GM18870 (cell line): ENCODE measurements around the gene MTRF1.
A peak's percentile ranks its signal among the peaks of the same experiment; 100 is the strongest.

Experiments used
- ATAC-seq: cut with Tn5 transposase; IDR thresholded peaks from one replicate; pipeline ENCODE4 v1.9.1; 2021; ENCODE audit warnings: moderate library complexity; ENCODE audit not compliant: unreplicated experiment

The MTRF1 gene

DNA sequence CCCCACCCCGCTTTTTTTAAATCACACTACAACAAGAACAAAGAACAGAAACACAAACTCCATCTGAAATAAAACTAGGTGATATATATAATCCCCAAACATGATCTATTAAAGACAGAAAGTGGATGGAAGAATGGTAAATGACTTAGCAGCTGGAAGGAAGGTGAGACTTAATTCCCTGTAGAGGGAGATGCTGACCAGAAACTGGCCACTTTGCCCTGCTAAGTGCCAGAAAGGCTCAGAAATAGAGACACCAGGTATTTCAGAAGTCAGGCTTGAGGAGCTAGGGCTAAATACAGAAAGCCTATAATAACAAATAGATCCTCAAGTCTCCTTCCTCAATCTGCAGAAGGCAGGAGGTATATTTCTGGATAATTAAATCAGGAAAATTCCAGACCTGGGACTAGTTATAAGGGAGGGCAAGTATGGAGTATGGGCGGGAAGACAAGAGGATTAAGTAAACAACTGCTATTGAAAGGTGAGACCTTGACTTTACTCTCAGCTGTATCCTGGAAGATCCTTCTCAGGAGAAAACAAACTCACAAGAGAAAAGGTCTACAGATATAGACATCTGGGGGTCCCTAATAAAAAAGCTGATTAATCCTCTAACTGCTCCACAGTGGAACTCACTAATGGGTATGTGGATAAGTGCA, 32.2 kb downstream of the MTRF1 start:
- no peak for ATAC-seq

DNA sequence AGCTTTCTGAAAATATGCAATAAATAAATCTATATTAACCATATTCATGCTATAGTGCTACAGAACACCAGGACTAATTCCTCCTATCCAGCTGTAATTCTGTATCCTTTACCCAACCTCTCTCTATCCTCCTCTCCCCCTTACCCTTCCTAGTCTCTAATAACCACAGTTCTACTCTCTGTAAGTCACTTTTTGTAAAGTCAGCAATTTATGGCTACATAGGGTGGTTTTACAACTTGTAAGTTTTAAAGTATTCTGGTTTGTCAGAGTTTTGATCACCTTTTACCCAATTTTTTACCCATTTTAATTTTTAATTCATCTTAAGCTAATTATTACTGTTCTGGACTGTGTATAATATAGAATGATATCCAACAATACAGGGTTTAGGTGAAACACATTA, 34.0 kb downstream of the MTRF1 start:
- no peak for ATAC-seq

DNA sequence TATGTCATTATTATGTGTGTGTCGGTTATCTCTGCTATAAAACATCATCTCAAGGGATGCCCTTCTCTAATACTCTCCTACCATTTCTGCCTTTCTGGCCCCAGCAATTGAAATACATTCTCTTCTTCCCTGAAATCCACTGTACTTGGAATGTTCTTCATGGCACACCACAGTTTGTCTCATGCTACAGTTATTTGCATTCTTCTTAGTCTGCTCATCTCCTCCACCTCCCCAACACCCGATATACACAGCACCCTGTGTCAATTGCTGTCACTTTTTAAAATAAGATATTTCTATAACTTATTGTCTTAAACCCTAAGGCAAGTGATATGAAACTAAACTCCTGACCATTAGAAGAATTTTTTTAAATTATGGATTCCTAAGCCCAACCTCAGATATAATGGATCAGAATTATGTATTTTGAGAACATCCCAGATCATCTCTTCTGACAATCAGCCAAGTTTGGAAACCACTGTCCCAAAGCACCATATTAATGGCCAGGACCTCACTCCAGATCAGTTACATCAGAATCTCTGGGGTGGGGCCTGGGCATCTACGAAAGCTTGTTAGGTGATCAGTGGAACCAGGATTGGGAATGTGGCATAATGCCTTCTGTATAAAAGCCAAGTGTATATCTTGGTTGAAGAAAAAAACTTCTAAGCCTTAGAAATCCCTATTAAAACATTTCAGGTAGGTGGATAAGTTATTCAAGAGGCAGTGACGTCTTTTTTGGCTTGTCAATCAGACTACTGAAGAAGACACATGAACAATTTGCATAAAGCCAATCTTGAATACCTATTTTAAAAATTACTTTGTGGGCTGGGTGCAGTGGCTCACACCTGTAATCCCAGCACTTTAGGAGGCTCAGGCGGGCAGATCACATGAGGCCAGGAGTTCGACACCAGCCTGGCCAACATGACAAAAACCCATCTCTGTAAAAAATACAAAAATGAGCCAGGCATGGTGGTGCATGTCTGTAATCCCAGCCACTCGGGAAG, 39.0 kb downstream of the MTRF1 start:
- no peak for ATAC-seq

DNA sequence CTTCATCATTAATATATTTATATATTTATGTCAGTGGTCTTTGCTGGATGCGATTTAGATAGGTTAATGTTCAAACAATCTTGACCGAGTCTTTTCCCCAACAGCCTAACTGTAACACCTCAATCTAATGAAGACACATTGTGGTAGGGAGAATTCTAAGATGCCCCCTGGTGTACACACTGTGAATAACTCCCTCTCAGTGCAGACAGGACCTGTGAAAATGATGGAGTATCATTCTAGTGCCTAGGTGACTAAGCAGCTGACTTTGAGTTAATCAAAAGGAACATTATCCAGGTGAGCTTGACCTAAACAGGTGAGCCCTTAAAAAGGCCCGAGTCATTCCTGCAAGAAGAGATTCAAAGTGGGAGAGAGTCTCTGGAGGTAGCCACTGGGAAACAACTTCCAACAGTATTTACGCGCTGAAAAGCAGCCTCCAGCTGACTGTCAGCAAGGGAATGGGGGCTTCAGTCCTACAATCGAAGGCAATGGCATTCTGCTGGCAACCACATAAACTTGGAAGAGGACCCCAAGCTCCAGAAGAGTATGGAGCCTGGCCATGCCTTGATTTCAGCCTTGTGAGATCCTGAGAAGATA, 41.0 kb downstream of the MTRF1 start:
- peak; percentile 67 for ATAC-seq

DNA sequence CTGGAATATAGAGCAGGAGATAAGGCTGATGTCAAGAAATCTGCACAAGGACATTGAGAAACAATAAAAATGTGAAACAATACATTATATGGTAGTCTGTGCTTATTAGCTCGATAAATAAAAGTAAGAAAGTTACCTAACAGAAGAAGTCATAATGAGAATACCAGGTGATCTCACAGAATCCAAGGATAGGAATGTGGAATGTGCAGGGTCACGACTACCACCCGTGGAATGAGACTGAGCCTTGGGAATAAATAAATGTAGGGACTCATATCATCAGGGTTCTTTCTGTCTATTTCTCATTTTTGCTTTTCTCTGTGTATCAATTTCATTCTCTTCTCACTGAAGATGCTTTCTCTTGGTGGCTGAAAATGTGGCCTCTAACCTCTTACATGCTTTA, 43.0 kb downstream of the MTRF1 start:
- no peak for ATAC-seq

DNA sequence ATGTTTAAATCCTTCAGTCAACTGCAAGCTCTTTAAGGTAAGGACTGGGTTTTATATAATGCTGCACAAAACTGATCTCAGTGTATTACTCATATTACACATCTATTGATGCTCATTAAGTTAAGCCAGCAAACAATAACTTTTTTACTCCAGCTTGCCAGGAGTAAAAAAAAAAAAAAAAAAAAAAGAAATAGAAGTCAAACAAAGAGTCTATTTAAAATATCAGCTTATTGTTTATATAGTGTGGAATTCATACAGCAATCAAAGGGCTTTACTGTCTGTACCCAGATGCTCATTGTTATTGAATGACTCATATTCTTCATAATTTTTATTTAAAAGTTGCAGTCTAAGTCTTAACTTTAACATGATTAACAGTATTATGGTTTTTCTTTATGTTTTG, 47.2 kb downstream of the MTRF1 start:
- ATAC-seq = no peak

DNA sequence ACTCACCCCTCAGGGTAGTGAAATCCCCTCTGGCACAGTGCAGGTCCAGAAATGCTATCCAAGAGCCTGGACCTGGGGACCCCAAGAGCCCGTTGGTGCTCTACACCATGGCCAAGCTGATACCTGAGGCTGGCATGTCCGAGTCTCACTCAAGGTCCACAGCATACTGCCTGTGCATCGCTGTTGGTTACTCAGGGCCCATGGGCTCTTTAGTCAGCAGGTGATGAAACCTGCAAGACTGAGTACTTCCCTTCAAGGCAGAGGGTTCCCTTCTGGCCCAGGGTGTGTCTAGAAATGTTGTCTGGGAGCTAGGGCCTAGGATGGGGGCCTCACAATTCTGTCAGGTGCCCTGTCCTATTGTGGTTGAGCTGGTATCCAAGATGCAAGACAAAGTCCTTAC, 49.5 kb downstream of the MTRF1 start:
- ATAC-seq = no peak

DNA sequence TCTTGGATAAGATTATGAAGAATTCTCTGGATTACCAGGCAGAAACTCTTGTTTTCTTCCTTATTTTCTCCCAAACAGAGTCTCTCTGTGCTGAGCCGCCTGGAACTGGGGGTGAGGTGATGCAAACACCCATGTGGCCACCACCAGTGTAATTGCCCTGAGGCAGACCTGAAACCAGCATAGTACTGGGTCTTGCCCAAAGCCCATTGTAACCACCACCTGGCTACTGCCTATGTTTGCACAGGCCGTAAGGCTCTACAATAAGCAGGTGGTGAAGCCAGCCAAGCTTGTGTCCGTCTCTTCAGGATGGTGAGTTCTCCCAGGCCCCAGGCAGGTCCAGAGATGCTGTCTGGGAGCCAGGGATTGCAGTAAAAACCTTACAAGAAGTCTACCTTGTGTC, 50.1 kb downstream of the MTRF1 start:
- no peak for ATAC-seq

DNA sequence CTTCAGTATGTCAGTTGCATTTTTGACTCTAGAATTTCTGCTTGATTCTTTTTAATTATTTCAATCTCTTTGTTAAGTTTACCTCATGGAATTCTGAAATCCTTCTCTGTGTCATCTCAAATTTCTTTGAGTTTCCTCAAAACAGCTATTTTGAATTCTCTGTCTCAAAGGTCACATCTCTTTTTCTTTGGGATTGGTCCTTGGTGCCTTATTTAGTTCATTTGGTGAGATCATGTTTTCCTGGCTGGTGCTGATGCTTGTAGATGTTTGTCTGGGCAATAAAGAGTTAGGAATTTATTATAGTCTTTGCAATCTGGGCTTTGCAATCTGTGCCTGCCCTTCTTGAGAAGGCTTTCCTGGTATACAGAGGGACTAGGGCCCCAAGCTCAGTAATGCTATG, 50.5 kb downstream of the MTRF1 start:
- no peak for ATAC-seq

DNA sequence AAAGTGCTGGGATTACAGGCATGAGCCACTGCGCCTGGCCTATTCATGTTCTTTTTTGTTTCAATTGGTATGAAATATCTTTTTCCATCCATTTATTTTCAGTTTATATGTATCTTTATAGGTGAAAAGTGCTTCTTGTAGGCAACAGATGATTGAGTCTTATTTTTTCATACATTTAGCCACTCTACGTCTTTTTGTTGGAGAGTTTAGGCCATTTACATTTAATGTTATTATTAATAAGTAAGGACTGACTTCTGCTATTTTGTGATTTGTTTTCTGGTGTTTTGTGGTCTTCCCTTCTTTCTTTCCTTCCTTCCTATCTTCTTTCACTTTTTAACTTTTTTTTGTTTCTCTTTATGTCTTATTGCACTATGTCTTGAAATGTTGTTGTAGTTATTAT, 52.3 kb downstream of the MTRF1 start:
- ATAC-seq = no peak

DNA sequence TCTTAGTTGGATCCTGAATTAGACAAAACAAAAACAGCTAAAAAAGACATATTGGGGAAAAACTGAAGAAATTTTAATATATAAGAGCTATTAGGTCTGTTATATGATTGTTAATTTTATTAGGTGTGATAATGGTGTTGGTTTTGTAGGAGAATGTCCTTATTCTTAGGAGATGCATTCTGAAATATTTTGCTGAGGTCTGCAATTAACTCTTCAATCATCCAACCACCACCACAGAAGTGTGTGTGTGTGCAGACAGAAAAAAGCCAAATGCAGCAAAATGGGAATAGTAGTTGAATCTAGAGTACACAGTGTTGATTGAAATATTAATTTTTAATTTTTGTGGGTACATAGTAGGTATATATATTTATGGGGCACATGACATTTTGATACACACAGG, 56.9 kb downstream of the MTRF1 start:
- no peak for ATAC-seq

DNA sequence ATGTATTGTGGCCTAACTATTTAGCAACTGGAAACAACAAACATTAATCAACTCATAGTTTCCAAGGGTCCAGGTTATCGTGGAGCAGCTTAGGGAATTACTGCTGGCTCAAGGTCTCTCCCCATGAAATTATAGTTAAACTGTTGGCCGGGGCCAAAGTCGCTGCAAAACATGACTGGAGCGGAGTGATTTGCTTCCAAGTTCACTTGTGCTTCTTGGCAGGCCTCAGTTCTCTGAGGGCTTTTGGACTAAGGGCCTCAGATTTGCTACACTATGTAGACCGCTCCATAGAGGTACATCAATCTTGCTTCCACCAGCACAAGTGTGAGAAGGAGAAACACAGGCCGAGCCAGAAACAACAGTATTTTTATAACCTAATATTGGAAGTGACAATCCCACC, 59.6 kb downstream of the MTRF1 start:
- no peak for ATAC-seq

DNA sequence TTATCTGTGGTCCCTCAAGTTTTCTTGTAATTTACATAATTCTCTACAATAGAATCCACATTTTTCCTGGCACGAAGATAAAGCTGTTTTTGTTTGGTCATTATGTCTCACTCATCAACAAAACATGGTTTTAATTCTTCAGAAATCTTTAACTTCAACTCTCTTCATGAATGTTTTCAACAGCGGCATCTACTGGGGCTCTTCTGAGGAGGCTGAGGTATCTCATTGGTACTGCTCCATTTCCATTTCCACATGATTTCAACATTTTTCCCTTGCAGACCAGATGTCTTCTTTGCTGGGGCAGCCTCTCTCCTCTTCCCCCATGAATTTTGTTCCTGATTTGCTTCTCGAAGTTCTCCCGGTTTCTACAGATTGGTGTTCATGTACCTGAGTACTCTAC, 63.2 kb downstream of the MTRF1 start:
- ATAC-seq = no peak

DNA sequence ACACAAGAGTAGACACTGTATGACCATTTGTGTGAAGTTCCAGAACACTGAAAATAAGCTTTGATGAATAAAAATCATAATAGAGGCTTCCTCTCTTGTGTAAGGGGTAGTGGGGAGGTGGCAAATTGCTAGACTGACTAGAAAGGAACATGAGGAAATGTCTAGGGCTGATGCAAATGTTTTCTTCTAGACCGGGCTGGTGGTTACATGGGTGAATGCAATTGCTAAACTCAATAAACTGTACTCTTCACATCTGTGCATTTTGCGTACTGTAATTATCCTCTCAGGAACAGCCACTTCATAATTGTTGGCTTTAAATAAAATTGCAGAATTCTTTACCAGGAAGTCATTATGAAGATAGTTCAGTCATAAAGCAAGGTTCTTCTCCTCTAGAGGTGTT, 63.9 kb downstream of the MTRF1 start:
- ATAC-seq = peak; percentile 71

DNA sequence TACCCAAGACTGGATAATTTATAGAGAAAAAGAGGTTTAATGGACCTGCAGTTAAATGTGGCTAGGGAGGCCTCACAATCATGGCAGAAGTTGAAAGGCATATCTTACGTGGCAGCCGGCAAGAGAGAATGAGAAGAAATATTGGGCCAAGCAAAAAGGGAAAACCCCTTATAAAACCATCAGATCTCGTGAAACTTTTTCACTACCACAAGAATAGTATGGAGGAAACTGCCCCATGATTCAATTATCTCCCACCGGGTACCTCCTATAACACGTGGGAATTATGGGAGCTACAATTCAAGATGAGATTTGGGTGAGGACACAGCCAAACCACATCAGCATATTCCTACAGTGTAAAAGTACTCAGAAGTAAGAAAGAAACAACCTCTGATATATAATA, 64.3 kb downstream of the MTRF1 start:
- ATAC-seq = no peak

DNA sequence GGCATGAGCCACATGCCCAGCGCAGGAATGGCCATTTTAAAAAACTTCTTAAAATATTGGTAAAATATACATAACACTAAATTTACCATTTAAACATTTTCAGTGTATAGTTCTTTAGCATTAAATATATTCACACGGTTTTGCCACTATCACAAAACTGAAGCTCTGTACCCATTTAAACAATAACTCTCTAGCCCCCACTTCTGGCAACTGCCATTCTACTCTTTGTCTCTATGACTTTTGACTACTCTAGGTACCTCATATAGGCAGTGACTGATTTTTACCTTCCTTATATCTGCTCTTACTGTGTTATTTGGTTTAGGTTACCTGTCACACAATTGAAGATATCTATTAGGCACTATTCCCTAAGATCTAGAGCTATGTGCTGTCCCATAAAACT, 66.8 kb downstream of the MTRF1 start:
- no peak for ATAC-seq

DNA sequence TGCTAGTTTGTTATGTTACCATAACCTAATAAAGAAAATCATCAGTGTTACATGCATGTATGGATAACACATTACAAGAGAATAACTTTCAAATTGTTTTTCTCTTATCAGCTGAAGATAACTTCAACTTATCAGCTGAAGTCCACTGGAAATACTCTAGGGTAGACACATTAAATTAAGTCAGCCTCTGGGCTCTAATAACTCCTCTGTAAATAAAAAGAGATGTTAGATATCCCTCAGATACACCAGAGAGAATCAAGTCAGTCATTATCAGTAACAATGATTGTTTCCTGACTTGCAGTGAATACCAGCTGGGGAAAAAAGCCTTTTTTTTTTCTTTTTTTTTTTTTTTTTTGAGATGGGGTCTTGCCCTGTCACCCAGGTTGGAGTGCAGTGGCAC, 67.4 kb downstream of the MTRF1 start:
- ATAC-seq = no peak

DNA sequence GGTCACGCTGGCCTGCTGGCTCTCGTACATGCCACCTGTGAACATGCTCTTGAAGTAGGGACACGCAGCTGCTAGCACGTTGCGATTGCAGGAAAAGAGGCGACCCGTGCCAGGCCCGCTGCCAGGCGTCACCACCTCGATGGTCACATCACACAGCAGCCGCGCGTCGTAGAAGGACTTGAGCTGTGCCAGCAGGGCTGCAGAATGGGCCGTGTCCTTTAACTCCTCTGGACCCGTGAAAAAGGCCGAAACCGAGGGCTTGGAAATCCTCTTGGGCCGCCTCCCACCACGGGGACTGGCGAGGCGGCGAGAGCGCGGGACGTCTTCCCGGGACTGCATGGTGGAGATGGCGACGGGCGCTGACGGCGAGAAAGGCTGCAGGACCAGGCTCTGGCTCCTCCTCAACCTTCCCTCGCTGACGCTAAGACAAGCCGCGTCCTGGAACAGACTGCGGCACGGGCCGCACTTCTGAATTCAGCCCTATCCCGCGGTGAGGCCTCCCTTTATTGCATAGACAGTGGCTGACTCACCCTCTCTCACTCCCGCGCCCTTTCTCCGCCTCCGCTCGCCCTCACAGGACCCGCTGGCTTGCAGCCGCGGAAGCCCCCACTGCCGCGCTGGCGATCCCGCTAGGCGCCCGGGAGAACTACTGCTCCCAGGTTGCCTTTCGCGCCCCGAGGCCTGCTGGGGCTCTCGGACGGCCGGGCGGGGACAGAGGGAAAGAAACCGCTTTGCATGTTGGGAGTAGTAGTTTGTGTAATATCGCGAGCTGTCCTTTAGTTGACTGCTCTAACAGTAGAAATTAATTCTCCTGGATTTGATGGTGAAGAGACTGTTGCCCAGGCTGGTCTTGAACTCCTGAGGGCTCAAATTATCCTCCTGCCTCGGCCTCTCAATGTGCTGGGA, 69.2 kb downstream of the MTRF1 start, which contains the start of gene KBTBD7:
Gene KBTBD7 (minus strand): TSS at position 651 of the 906 bp plus-strand sequence. CDS start 312 bp downstream, at position 339.
- peak; percentile 92 for ATAC-seq

DNA sequence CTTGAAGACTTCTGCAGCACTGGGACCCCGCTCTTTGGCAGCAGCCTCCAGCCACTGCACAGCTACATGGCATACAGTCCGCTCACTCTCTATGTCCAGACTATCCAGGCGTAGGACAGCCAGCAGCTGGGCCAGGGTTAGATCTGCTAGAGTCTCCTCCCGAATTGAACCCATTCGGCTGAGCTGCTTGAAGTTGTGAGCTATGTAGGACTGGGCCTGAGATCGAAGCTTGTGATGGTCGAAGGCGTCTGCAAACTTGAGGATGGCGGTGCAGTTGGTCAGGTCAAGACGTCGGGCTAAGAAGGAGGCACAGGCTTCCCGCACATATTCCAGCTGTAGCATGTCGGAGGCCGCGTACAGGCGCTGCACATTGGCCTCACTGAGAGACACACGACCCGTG, 69.9 kb downstream of the MTRF1 start:
- no peak for ATAC-seq

DNA sequence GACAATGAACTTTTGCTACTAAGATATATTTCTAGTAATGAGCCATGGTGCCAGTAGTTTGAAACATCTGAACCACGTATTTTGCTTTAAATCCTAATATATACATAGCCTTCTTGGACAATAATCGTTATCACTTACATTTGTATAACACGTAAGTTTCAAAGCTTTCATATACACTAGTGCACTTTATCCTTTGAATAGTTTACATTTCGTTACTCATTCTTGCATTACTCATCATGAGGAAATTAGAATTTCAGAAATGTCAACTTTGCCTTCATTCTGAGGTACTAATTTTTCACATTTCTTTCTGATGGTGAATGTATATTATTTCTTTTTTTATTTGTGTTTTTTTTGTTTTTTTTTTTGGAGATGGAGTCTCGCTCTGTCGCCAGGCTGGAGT, 74.8 kb downstream of the MTRF1 start:
- no peak for ATAC-seq

DNA sequence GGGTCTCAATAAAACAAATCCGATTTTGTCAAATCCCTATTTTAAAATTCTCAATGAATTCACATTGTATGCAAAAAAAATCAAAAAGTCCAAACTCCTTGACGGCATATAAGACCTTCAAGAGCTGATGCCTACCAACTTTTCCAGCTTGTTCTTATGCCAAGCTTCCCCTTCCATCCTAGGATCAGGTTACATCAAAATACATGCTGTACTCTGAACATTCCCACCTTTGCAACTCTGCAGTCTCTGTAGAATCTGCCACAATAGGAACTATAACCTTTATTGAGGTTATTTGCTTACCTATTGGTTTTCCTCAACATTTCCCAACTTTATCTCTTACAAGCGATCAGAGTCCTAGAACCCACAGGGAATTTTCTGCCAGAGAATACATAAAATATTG, 76.9 kb downstream of the MTRF1 start:
- no peak for ATAC-seq
